Measurements from ENCODE around the gene ST8SIA6.

The ST8SIA6 gene

DNA sequence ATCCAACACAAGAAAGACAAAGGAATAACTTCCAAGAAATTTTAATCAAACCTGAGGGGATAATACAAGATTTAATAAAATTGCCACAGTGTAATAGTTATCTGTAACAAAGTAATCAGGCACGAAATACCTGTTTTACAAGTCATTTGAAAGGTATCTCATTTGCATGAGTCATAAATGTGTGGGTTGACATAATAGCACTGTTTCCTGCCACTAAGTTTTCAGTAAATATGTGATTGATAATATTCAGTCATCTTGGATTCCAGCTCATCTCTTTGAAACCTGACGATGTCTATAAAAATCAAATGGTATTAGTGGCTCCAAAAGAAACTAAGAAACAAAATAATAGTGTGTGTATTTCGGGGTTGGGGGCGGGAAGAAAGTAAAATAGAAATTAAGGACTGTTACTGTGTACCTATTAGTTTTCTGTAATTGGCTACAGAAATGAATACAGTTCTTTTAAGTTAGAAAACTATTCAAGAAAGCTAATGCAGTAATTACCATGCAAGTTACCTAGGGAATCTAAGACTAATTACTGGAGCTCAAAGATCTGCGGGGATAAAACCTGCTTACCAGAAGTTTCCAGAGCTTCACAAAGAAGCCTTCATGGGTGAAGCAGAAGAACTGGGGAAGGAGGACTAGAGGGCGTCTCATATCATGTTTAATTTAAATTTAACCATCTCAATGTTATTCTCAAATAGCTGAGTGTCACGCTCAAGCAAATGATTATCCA lies 100.7 kb downstream of the ST8SIA6 start:
- TF ChIP-seq Cebpa-rat (IDR thresholded peaks at IDR 0.05) = no peak
- peaks cover 0 to 5% (median 0%) of the 10 kb centered on the region in 11 experiments; a peak in 5 of 22 replicates for H3K9me3 ChIP-seq (replicated peaks in 1 of 11)
- H3K9ac ChIP-seq = no peak overlapping the region
- no peaks in the 10 kb centered on the region for H3K27me3 ChIP-seq
- H3K4me3 ChIP-seq = no peak overlapping the region
- no peaks in the 10 kb centered on the region for H3K4me1 ChIP-seq
- no peak overlapping the region for H3K4me2 ChIP-seq
- no peaks in the 10 kb centered on the region for H3K36me3 ChIP-seq
- no peaks in the 10 kb centered on the region for H4K20me1 ChIP-seq
- H3K27ac ChIP-seq = no peak overlapping the region

DNA sequence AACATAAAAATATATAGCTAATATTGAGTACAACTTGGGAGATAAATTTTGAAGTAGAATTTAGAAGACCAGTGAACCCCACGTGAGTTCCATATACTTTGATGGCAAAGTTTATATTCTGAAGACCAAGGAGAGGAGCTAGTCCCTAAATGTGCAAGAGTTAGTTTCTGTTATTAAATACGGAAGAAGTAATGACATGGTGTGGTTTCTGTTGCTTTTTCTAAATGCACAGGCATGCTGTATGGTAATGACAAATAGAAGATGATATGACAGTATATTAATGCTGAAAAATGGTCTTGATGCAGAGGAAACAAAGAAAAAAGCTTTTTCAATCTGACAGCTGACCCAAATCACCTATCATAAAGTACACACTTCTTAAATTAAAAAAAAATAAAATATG lies 101.8 kb downstream of the ST8SIA6 start:
- Histone ChIP-seq H3K27ac (no peak overlapping the region), H3K9ac (no peak overlapping the region), H3K4me2 (no peak overlapping the region), H3K4me1 (no peaks in the 10 kb centered on the region), H3K4me3 (no peak overlapping the region), H4K20me1 (no peaks in the 10 kb centered on the region), H3K36me3 (no peaks in the 10 kb centered on the region), H3K9me3 (replicated peaks in 1 of 11) (peaks cover 0 to 5% (median 0%) of the 10 kb centered on the region in 11 experiments; a peak in 5 of 22 replicates), H3K27me3 (no peaks in the 10 kb centered on the region)
- TF ChIP-seq Cebpa-rat (IDR thresholded peaks at IDR 0.05) = no peak

- no peaks in the 10 kb centered on the region for H3K4me1 ChIP-seq
Measured at GRCh38 chr10:17351506-17351905, 102.9 kb downstream of the ST8SIA6 start.

DNA sequence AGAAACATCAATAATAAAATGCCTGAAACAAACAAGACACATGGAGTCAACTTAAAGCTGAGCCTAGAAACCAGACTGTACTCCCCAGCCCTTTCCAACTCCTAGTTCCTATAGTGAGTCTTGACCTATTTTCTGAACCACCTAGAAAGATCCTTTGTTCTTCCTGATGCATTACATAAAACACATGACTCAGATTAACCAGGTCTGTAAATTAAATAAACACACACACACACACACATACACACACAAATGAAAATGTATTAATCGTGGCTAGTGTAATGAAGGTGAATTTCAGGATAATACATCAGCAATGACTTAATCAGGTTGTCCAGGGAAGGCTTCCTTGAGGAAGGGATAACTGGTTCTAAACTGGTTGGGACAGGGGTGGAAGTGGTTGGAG lies 104.7 kb downstream of the ST8SIA6 start:
- TF ChIP-seq Cebpa-rat (IDR thresholded peaks at IDR 0.05) = no peak
- peaks cover 0 to 5% (median 0%) of the 10 kb centered on the region in 11 experiments; a peak in 5 of 22 replicates for H3K9me3 ChIP-seq (replicated peaks in 1 of 11)
- H3K27me3 ChIP-seq = no peaks in the 10 kb centered on the region
- H3K9ac ChIP-seq = no peak overlapping the region
- H3K4me2 ChIP-seq = no peak overlapping the region
- H3K36me3 ChIP-seq = no peaks in the 10 kb centered on the region
- H3K27ac ChIP-seq = no peak overlapping the region
- no peaks in the 10 kb centered on the region for H3K4me1 ChIP-seq
- H4K20me1 ChIP-seq = no peaks in the 10 kb centered on the region
- H3K4me3 ChIP-seq = no peak overlapping the region

More at GRCh38 chr10:17351506-17351905, 102.9 kb downstream of the ST8SIA6 start:
- H3K36me3 ChIP-seq = no peaks in the 10 kb centered on the region
- no peaks in the 10 kb centered on the region for H4K20me1 ChIP-seq
- H3K27ac ChIP-seq = no peak overlapping the region
- H3K4me2 ChIP-seq = no peak overlapping the region
- no peak for TF ChIP-seq Cebpa-rat (IDR thresholded peaks at IDR 0.05)
- no peaks in the 10 kb centered on the region for H3K27me3 ChIP-seq
- no peak overlapping the region for H3K4me3 ChIP-seq
- peaks cover 0 to 5% (median 0%) of the 10 kb centered on the region in 11 experiments; a peak in 5 of 22 replicates for H3K9me3 ChIP-seq (replicated peaks in 1 of 11)
- no peak overlapping the region for H3K9ac ChIP-seq

GRCh38 chr10:17348501-17349349 lies 105.7 kb downstream of the ST8SIA6 start:
- TF ChIP-seq Cebpa-rat (IDR thresholded peaks at IDR 0.05) = no peak
- Histone ChIP-seq H3K36me3 (no peaks in the 10 kb centered on the region), H3K4me3 (no peak overlapping the region), H3K9ac (no peak overlapping the region), H3K27me3 (no peaks in the 10 kb centered on the region), H3K4me2 (no peak overlapping the region), H4K20me1 (no peaks in the 10 kb centered on the region), H3K9me3 (replicated peaks in 1 of 11) (peaks cover 0 to 7% (median 4%) of the 10 kb centered on the region in 11 experiments; a peak in 7 of 22 replicates), H3K4me1 (no peaks in the 10 kb centered on the region), H3K27ac (no peak overlapping the region)

DNA sequence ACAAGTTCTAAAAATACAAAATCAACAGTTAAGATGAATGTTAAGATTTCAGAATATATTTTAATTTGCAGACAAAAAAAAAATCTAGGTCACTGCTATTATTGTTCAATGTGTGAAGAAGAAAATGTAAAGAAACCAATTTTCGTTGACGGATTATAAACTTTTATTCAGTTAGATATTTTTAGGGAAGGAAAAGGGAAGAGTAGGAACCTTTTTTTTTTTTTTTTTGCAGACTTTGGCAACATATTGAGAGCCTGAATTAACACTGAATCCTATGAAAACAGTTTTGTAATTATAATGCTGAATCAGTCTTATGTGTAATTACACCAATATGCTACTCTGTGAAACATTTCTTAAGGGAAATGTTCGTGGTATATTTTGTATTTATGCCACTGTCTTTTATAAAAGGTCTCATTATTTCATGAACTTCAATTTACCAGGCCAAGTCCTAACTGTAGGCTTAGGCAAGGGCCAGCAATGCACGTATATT lies 106.3 kb downstream of the ST8SIA6 start:
- H3K4me2 ChIP-seq = no peak overlapping the region
- H3K27ac ChIP-seq = no peak overlapping the region
- no peaks in the 10 kb centered on the region for H3K4me1 ChIP-seq
- H3K4me3 ChIP-seq = no peak overlapping the region
- peaks cover 0 to 7% (median 4%) of the 10 kb centered on the region in 11 experiments; a peak in 7 of 22 replicates for H3K9me3 ChIP-seq (replicated peaks in 1 of 11)
- H3K36me3 ChIP-seq = no peaks in the 10 kb centered on the region
- no peaks in the 10 kb centered on the region for H4K20me1 ChIP-seq
- TF ChIP-seq Cebpa-rat (IDR thresholded peaks at IDR 0.05) = no peak
- H3K27me3 ChIP-seq = no peaks in the 10 kb centered on the region
- H3K9ac ChIP-seq = no peak overlapping the region

DNA sequence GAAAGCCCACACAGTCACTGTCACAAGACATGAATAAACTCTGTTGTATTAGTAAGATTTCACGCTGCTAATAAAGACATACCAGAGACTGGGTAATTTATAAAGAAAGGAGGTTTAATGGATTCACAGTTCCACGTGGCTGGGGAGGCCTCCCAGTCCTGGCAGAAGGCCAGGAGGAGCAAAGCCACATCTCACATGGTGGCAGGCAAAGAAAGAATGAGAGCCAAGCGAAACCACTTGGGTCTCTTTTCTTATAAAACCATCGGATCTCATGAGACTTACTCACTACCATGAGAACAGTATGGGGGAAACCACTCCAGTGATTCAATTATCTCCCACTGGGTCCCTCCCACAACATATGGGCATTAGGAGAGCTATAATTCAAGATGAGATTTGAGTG lies 110.2 kb downstream of the ST8SIA6 start:
- H3K9me3 ChIP-seq (replicated peaks in 1 of 11) = peaks cover 25 to 38% (median 29%) of the 10 kb centered on the region in 11 experiments
- no peak overlapping the region for H3K9ac ChIP-seq
- no peaks in the 10 kb centered on the region for H3K4me1 ChIP-seq
- H4K20me1 ChIP-seq = no peaks in the 10 kb centered on the region
- no peak overlapping the region for H3K4me3 ChIP-seq
- no peak overlapping the region for H3K27ac ChIP-seq
- H3K27me3 ChIP-seq = no peaks in the 10 kb centered on the region
- 0 out of 22 replicates have a peak, but pooled peaks cover 0 to 4% (median 0%) of the 10 kb centered on the region in 11 experiments for H3K36me3 ChIP-seq
- H3K4me2 ChIP-seq = no peak overlapping the region
- TF ChIP-seq Cebpa-rat (IDR thresholded peaks at IDR 0.05) = no peak

- Histone ChIP-seq H3K4me2 (no peak overlapping the region), H3K27me3 (no peaks in the 10 kb centered on the region), H3K4me3 (no peak overlapping the region), H3K9me3 (replicated peaks in 1 of 11) (peaks cover 28 to 46% (median 33%) of the 10 kb centered on the region in 11 experiments), H4K20me1 (no peaks in the 10 kb centered on the region), H3K9ac (no peak overlapping the region), H3K36me3 (0 out of 22 replicates have a peak, but pooled peaks cover 0 to 4% (median 0%) of the 10 kb centered on the region in 11 experiments), H3K4me1 (no peaks in the 10 kb centered on the region), H3K27ac (no peak overlapping the region)
- no peak for TF ChIP-seq Cebpa-rat (IDR thresholded peaks at IDR 0.05)
Measured at GRCh38 chr10:17343118-17343517, 111.3 kb downstream of the ST8SIA6 start.

GRCh38 chr10:17340144-17340829 lies 114.1 kb downstream of the ST8SIA6 start:
- H4K20me1 ChIP-seq = no peaks in the 10 kb centered on the region
- no peaks in the 10 kb centered on the region for H3K4me1 ChIP-seq
- no peak overlapping the region for H3K4me3 ChIP-seq
- H3K27ac ChIP-seq = no peak overlapping the region
- peaks cover 29 to 46% (median 38%) of the 10 kb centered on the region in 11 experiments for H3K9me3 ChIP-seq (replicated peaks in 1 of 11)
- TF ChIP-seq Cebpa-rat (IDR thresholded peaks at IDR 0.05) = no peak
- H3K36me3 ChIP-seq = 0 out of 22 replicates have a peak, but pooled peaks cover 0 to 4% (median 0%) of the 10 kb centered on the region in 11 experiments
- H3K9ac ChIP-seq = no peak overlapping the region
- no peaks in the 10 kb centered on the region for H3K27me3 ChIP-seq
- no peak overlapping the region for H3K4me2 ChIP-seq

All from BLaER1 treated with 17β-estradiol and CSF1 and Interleukin-3, amounts not matched to agents 10 nM and 100 nM (cell line).